ENCODE data around the gene RFFL.

GRCh38 chr17:35086164-35086563 lies 22.7 kb upstream of the RFFL start:
- TF ChIP-seq POLR2A (IDR thresholded peaks at IDR 0.05): no peak
- TF ChIP-seq, protein P1, sequence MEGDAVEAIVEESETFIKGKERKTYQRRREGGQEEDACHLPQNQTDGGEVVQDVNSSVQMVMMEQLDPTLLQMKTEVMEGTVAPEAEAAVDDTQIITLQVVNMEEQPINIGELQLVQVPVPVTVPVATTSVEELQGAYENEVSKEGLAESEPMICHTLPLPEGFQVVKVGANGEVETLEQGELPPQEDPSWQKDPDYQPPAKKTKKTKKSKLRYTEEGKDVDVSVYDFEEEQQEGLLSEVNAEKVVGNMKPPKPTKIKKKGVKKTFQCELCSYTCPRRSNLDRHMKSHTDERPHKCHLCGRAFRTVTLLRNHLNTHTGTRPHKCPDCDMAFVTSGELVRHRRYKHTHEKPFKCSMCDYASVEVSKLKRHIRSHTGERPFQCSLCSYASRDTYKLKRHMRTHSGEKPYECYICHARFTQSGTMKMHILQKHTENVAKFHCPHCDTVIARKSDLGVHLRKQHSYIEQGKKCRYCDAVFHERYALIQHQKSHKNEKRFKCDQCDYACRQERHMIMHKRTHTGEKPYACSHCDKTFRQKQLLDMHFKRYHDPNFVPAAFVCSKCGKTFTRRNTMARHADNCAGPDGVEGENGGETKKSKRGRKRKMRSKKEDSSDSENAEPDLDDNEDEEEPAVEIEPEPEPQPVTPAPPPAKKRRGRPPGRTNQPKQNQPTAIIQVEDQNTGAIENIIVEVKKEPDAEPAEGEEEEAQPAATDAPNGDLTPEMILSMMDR (IDR thresholded peaks at IDR 0.05): no peak
- TF ChIP-seq POLR2AphosphoS5 (IDR thresholded peaks at IDR 0.05): no peak
